Kidney (tissue), 14 donors: Measurements from ENCODE around the gene CEP72. TPM values are rescaled to one million over a fixed set of nuclear protein-coding genes. Genes with fewer than 3 reads are reported as not detected.

Experiments
- DNase-seq, 5 donors: peaks; one replicate each; pipeline ENCODE4 v3.0.0-alpha.2; 2013 to 2020
- FAIRE-seq: peaks from 2 replicates; lab custom pipeline; 2012; peaks lifted over from hg19 to GRCh38; lab: Jason Lieb, UNC
- H3K27ac ChIP-seq, 2 donors: one replicate each; pipeline ENCODE4 v1.7.0; 2013; ENCODE audit warnings: low read depth in 2 of 2, low read length in 2 of 2, inconsistent platforms in 1 of 2
- H3K27me3 ChIP-seq: one replicate; pipeline ENCODE4 v1.7.1; 2013; ENCODE audit warnings: low read length, inconsistent platforms; ENCODE audit not compliant: control insufficient read depth, insufficient read depth
- H3K36me3 ChIP-seq, 3 donors: one replicate each; pipeline versions ENCODE4 v1.7.0 to v1.7.1; 2013; ENCODE audit warnings: low read length in 3 of 3, control low read depth in 1 of 3, inconsistent platforms in 1 of 3; ENCODE audit not compliant: insufficient read depth in 3 of 3, control insufficient read depth in 2 of 3
- H3K4me1 ChIP-seq, 3 donors: one replicate each; pipeline versions ENCODE4 v1.7.0 to v1.7.1; 2013; ENCODE audit warnings: low read length in 3 of 3, inconsistent platforms in 1 of 3, low read depth in 1 of 3; ENCODE audit not compliant: control insufficient read depth in 2 of 3, insufficient read depth in 2 of 3
- H3K4me3 ChIP-seq, 3 donors: one replicate each; pipeline versions ENCODE4 v1.7.0 to v1.8.1; 2013; ENCODE audit warnings: low read length in 3 of 3, control low read depth in 1 of 3, inconsistent platforms in 1 of 3
- H3K9ac ChIP-seq, 3 donors: one replicate each; pipeline versions ENCODE4 v1.7.0 to v1.7.1; 2013; ENCODE audit warnings: low read length in 3 of 3, control low read depth in 1 of 3, inconsistent platforms in 1 of 3
- H3K9me3 ChIP-seq, 3 donors: one replicate each; pipeline versions ENCODE4 v1.7.0 to v1.7.1; 2013; ENCODE audit warnings: low read length in 3 of 3, control low read depth in 1 of 3, inconsistent platforms in 1 of 3; ENCODE audit not compliant: control insufficient read depth in 2 of 3, insufficient read depth in 1 of 3
- CTCF ChIP-seq: IDR thresholded peaks from 3 replicates; pipeline ENCODE4 v1.5.1; 2012; ENCODE audit warnings: mild to moderate bottlenecking, moderate library complexity, borderline replicate concordance; ENCODE audit not compliant: insufficient read depth; ENCODE audit errors: extremely low read depth
- intact Hi-C: fragments of 100-400 bp; cut with DNase I; formaldehyde crosslinking; loops from one replicate; pipeline ENCODE4 v1.11.1; 2022
- polyA plus RNA-seq: library from polyadenylated mRNA; stranded (reverse); fragments of 350-450 nt; fragmentation: Illumina TruSeq; extraction: RNeasy Lipid Tissue Mini Kit (QIAGEN cat#74804); gene quantifications from one replicate; pipeline ENCODE4 v1.2.3, GENCODE V29; 2014; ENCODE audit warnings: low read depth, low replicate concordance; ENCODE audit not compliant: insufficient read depth
- total RNA-seq: library from RNA; stranded (reverse); fragmentation: NEBNext Ultra II Directional; extraction: Animal tissue kit (Norgen Biotek cat#: 25700); gene quantifications from one replicate; pipeline ENCODE4 v1.2.1, GENCODE V29; 2021
- donor health status: control.
- donor health status: control.
- donor health status: control.
- donor health status: control.
- donor health status: control.
- donor health status: DM: yes; HTN: yes; CAD: no.
- donor health status: Normal renal cell carcinoma (clear cell type).

Gene CEP72
- total and polyA plus RNA-seq, 2 donors from 2014 or later = 1.1 to 7.8 TPM

- TF ChIP-seq CTCF = no peak
- FAIRE-seq = no peak
- intact Hi-C loops = no loop called here
- H3K4me3 ChIP-seq = no peak overlapping the region
- H3K9ac ChIP-seq = no peak overlapping the region
- H3K27ac ChIP-seq = no peak overlapping the region
- H3K27me3 ChIP-seq = no peaks in the 10 kb centered on the region
- no peaks in the 10 kb centered on the region for H3K4me1 ChIP-seq
- no peaks in the 10 kb centered on the region for H3K36me3 ChIP-seq
- peak in 1 of 5 donors; percentile 7 for DNase-seq
- no peaks in the 10 kb centered on the region for H3K9me3 ChIP-seq
These were observed 27.3 kb upstream of the CEP72 start for GRCh38 chr5:584846-585245.

- intact Hi-C loops = no loop called here
- Histone ChIP-seq H3K27me3 (no peaks in the 10 kb centered on the region), H3K36me3 (no peaks in the 10 kb centered on the region), H3K4me3 (no peak overlapping the region), H3K9ac (no peak overlapping the region), H3K9me3 (no peaks in the 10 kb centered on the region), H3K27ac (no peak overlapping the region), H3K4me1 (no peaks in the 10 kb centered on the region)
- no peak for FAIRE-seq
- TF ChIP-seq CTCF = no peak
- DNase-seq = peak in 1 of 5 donors; percentile 12
These were observed 26.6 kb upstream of the CEP72 start for GRCh38 chr5:585556-585955.

GRCh38 chr5:585962-586628 is 26.0 kb upstream of the CEP72 start:
- DNase-seq (peak in 1 of 5 donors; percentile 6), FAIRE-seq (no peak)
- Histone ChIP-seq H3K36me3 (no peaks in the 10 kb centered on the region), H3K4me1 (no peaks in the 10 kb centered on the region), H3K9me3 (no peaks in the 10 kb centered on the region), H3K9ac (no peak overlapping the region), H3K27ac (no peak overlapping the region), H3K27me3 (no peaks in the 10 kb centered on the region), H3K4me3 (no peak overlapping the region)
- intact Hi-C loops = no loop called here
- TF ChIP-seq CTCF = no peak
